NCI-H510A treated with DMSO at 0.1 percent for 48 hours (cell line): Measurements from ENCODE around the gene DENND5B.
"Not testable (repeated sequence)": the region's sequence is repeated elsewhere in the genome, so short reads cannot be mapped to it uniquely, and the experiment has no call there.

Experiments
- DNase-seq: peaks from one replicate; lab custom pipeline; 2025; lab: John Stamatoyannopoulos, UW

DENND5B gene

DNA sequence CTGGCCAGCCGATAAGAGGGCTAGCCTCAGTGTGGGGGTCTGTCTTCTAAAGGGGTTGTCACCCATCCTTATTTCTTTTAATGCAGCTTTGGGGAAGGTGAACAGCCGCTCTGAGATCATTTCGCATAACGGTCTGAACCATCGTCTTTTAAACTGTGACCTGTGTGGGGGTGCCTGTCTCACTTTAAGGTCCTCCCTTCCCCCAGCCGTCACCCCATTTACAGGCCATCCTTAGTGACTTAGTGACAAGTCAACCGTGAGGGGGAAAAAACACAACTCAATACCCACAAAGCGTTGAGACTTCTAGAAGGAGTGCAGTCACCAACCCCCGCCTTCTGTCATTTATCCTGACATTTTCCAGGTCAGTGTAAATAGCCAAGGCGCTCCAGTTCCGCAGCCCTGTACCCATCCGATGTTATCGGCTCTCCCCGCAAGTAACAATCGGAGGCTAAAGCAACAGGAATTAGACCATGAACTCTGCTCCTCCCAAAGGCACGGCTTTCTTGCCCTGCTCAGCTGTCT lies 505 bp upstream of the DENND5B start:
- DNase-seq, result no peak

DNA sequence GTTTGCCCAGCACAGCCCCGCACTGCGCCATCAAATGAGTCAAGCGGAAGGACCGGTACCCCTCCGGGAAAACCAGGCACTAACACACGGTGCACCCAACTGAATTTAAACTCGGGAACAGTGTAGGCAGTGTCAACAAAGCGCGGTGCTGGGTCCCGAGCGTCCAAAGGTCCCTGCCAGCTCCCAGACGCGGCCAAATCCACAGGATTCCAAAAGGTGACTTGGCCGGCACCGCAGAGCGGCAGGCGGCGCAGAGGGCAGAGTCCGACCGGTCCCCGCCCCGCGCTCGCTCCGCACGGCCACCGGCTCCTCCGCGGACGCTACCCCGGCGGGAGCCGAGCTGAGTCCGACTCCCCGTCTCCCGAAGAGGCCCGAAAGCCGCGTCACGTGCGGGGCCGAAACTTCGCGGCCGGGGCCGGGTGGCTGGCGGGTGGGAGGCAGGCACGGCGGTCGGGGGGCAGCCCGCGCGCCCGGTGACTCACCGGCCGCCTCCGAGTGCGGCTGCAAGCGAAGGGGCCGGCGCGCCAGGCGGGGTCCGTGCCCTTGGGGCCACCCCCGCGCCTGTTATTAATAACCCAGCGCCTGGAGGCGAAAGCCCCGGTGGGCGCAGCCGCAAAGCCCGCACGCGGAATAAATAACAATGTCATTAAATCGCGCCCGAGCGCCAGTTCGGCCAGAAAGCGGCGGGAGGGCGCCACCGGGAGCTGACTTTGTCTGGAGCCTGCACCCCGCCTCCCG lies 863 bp downstream of the DENND5B start:
- DNase-seq, result peak; percentile 20

- DNase-seq, result no peak
Measured at GRCh38 chr12:31589598-31589903, 1.4 kb downstream of the DENND5B start.

DNA sequence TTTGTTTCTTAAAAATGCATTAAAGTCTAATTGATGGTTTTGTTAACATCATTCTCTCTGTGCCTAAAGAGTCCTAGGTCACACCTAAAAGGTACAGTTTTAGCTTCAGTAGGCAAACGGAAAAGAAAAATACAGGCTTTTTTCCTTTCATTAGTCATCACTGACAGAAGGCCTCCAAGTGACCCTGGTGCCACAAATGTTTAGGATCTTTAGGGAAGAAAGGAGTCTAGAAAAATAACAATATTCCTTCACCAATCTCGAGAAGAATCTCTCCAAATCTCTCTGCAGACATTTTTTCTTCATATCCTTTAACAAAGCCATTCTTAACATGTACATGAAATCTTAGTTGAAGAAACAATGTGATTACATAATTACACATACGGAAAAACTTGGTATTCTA lies 2.0 kb downstream of the DENND5B start:
- DNase-seq, result no peak

DNA sequence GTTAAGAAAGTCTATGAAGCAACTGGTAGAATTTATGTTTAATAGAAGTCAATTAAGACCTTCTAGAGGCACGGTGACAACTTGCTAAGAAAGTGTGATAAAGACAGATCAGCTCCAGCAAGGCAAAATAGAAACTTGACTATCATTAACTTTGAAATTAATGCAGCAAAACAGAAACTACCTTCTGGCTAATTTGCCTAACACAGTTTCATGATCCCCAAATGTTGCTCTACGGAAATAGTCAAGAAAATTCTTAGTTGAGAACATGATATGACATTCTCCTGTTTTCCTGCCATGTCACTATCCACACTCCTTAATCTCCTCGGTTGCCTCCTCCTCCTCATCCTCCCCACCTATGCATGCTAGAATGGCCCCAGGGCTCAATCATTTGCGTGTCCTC lies 4.2 kb downstream of the DENND5B start:
- no peak for DNase-seq

GRCh38 chr12:31585895-31586294 lies 5.0 kb downstream of the DENND5B start:
- no peak for DNase-seq

DNA sequence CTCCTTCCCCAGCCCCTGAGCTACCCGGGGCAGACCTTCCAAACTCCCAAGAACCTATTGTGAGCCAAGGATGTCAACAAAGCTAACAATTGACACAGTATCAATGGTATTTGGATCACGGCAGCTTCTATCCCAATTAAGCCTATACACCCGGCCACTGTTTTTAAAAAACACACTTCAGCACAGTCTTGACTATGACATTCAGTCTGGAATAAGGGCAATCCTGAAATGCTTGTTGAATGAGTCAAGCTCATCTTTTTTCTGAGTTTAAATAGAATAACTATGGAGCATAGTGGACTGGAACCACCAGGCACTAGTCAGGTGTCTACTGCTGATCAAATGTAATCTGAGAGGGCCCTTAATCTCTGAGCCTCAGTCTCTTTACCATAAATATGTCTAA lies 5.7 kb downstream of the DENND5B start:
- no peak for DNase-seq

- DNase-seq, result no peak
Measured at GRCh38 chr12:31584782-31585181, 6.2 kb downstream of the DENND5B start.

DNA sequence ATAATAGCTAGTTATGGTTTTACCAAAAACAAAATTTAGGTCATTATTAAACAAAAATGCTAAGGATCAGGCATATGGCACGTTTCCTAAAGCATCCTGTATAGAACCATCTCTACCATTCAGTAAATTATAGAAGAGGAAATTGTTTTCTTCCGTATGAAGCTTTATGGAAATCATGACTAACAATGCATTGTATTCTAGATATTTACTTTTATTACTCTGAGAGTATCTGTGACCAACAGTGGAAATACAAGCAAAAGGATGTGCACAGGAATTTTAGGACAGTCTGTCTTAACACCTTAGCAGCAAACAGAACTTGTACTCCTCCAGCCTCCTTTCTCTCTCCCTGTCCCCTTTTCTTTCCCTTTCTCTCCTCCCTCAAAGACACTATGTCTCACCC lies 7.1 kb downstream of the DENND5B start:
- no peak for DNase-seq

- no peak for DNase-seq
Measured at GRCh38 chr12:31582155-31582554, 8.8 kb downstream of the DENND5B start.

DNA sequence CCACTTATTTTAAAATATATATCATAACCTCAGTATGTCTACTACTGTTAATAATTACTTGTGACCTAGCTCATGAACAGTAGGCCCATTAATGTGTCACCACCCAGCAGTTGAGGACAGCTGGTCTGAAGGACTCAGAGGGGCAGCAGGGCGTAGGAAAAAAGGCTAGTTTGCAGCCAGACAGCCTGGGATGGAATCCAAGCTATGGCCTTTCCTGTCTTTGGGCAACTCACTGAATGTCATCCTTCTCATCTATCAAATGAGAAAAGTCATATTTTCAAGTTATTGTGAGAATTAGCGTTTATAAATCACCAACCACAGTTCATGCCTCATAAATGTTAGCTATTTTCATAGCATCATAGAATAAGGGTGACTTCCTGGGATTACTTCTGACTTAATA lies 12.3 kb downstream of the DENND5B start:
- no peak for DNase-seq

DNA sequence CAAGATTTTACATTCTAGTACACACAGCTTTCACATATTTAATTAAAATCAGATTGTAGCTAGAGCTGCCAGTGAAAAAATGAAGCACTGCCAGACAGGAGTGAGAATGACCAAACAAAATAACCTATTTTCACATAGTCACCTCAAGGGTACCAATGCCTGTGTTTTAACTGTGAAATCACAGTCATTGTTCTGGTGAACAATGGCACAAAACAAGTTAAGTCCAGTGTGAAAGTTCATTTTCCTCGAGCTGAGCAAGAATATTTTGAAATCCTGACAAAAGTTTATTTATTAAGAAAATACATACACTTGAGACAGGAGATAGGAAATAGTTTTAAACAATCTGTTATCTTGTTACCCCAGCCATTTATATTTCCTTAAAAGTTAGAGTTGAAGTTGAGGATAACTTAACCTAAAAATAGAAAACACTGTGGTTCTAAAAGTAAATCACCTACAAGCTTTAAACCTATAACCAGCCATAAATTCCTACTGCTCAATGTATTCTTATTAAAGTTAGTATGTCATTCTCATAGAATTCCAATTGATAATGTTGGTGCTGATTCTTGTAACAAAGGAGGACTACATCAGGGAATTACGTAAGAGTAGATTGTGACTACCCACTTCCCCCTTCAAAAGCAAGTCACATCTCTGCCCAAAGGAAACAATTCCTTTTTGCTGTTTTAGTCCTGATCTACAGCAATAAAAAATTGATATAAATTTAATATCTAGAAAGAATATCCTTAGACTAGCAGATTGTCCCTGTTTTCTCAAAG lies 15.9 kb downstream of the DENND5B start:
- no peak for DNase-seq

- DNase-seq, result not testable (repeated sequence)
Measured at GRCh38 chr12:31574367-31574766, 16.6 kb downstream of the DENND5B start.

DNA sequence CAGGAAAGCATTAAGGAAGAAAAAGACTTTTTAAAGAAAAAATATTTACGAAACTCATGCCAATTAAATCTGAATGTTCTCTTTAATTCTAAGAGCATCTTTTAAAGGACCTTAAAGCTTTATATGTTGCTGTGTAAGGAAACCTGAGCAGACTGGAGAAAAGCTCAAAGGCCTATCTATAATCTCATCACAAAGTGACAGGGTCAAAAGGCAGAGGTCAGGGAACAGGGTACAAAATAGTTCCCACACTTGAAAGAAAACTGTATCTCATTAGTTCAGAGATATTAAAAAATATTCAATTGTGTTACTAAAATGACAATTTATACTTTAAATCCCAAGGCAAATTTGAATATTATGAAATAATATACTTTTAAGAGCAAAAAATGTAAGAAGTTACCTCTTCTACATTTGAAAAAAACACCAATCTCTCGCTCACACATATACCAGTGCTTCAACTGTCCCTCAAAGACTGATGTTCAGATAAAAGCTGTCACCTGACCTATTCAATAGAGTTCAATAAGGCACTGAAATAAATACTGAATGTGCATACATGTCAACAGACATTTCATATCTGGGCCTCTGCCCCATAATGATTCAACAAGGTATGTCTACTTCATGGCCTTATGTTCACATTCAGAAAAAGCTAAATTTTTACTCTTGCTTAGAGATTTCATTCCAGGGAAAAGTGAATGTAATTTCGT lies 17.9 kb downstream of the DENND5B start:
- no peak for DNase-seq

GRCh38 chr12:31570880-31571279 lies 20.1 kb downstream of the DENND5B start:
- peak; percentile 4 for DNase-seq

- not testable (repeated sequence) for DNase-seq
Measured at GRCh38 chr12:31569517-31569916, 21.4 kb downstream of the DENND5B start.

DNA sequence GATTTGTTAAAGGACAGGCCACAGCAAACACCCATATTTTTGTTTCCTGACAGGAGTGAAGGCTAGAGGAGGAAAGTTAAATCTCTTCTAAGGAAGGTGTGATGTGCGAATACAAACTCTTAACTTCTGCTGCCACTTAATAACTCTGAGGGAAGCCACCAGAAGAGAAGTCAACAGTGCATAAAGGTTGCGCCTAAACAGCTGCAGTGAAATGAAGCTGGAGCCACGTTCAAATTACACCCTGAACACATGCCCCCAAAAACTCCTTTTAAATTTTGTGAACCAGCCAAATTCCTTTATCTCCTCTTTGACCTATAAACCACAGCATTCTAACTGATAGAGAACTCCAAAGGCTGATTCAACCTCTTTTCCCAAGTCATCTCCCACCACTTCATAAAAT lies 22.4 kb downstream of the DENND5B start:
- no peak for DNase-seq

GRCh38 chr12:31567029-31567428 lies 23.9 kb downstream of the DENND5B start:
- no peak for DNase-seq

DNA sequence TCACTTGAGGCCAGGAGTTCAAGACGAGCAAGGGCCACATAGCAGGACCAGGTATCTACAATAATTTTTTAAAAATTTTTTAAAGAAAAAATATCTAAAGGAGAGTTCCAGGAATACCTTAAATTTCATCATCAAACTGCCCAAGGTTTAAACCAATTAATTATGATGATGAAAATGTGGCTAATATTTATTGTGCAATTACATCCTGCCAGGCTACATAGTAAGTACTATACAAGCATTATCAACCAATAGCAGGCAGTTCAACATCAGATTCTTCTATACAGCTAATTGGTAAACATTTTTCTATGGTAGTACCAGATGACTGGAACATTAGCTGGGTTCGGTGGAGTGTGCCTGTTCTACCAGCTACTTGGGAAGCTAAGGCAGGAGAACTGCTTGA lies 24.4 kb downstream of the DENND5B start:
- no peak for DNase-seq

DNA sequence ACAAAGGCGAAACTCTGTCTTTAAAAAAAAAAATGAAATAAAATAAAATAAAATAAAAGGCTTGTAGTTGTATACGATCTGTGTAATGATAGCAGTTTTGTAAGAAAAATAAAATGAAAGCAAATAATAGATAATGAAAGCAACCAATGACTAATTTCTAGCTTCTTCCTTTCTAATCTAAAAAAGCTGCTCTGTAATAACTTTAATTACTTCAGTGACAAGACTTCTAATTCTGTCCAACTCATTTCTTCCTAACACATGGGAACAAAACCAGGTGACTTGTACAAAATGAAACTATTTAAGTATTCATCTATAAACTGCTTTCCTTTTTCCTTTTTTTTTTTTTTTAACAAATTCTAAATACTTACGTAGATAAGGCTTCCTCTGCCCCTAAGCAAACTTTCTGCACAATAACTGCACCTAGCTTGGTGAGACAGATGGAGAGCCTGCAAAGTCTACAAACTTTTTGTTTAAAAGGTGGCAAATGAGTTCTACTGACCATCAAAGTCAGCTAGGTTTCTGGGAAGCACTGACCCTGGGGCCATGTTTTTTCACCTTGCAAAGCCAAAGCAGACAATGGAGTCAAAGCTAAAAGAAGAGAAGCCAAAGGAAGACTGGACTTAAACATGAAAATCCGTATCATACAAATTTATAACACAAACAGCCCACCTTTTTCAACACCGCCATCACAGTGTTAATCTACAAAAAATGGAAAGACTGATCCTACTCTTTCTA lies 28.2 kb downstream of the DENND5B start:
- no peak for DNase-seq

DNA sequence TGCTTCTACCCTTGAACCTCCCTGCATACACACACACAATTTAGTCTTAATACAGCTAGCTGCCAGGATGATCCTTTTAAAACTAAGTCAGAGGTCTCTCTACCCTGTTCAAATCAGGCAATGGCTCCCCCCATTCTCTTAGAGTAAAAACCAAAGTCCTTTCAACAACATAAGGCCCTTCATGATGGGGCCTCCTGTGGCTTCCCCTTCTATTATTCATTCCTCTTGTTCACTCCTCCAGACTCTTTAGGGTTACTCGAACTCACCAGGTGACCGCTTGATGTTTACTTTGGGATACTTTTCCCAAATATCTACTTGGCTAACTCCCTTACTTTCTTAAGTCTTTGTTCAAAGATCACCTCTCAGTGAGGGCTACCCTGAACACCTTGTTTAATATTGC lies 30.4 kb downstream of the DENND5B start:
- no peak for DNase-seq

DNA sequence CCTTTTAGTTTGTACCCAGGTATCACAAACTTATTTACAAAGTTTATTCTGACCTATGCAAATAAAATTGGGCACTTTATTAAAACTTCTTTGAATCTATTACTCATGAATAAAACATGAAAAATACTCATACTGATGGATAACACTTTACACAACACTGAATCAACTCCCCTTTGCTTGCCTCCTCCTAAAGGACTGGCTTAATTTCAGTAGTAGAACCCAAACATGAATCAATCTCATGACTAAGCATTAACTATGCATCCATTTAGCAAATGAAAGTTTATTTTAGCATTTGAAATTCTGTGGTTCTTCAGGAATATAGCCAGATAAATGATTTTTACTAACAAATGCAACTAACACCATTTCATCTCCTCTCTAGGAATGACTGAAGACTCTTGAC lies 32.4 kb downstream of the DENND5B start:
- no peak for DNase-seq
